IMR-90 (cell line): ENCODE results near the gene OCLN. TPM values are rescaled to one million over a fixed set of nuclear protein-coding genes. Genes with fewer than 3 reads are reported as not detected.

ENCODE experiments used
- ATAC-seq: fragments of 200-7000 bp; cut with Tn5 transposase; 2 replicates; pipeline ENCODE4 v1.9.1; 2020; ENCODE audit warnings: low read depth, mild to moderate bottlenecking, moderate library complexity
- BruUV-seq: library from RNA; stranded (reverse); fragments of 400-500 nt; replicated peaks from 2 replicates; lab custom pipeline; 2021; lab: Mats Ljungman, UMichigan
- CTCF ChIA-PET: fragments of 300-600 bp; formaldehyde crosslinking; extraction: SDS; loops from one replicate; lab custom pipeline; 2021; ENCODE audit warnings: antibody characterized with exemption; lab: Yijun Ruan, JAX
- POLR2A ChIA-PET: fragments of 300-600 bp; sonication (Branson Sonifier 250); formaldehyde crosslinking; loops from one replicate; lab custom pipeline; 2022; ENCODE audit warnings: antibody characterized with exemption; ENCODE audit not compliant: unreplicated experiment; lab: Charles Lee
- DNase-seq: peaks from one replicate; pipeline ENCODE4 v3.0.0; 2013
- H2AFZ ChIP-seq: replicated peaks from 2 replicates; pipeline ENCODE3; 2013; ENCODE audit warnings: low read length, mild to moderate bottlenecking; ENCODE audit not compliant: poor library complexity
- H2AK5ac ChIP-seq: 2 replicates; pipeline ENCODE4 v1.6.1; 2013; ENCODE audit warnings: low read depth, low read length, inconsistent platforms
- H2AK9ac ChIP-seq: replicated peaks from 2 replicates; pipeline ENCODE3; 2013; ENCODE audit warnings: mild to moderate bottlenecking, low read depth, low read length, moderate library complexity; ENCODE audit not compliant: poor library complexity
- H2BK120ac ChIP-seq: 2 replicates; pipeline ENCODE4 v1.6.1; 2013; ENCODE audit warnings: low read depth, low read length, inconsistent platforms
- H2BK15ac ChIP-seq: 3 replicates; pipeline ENCODE4 v1.6.1; 2013; ENCODE audit warnings: low read depth, low read length, inconsistent platforms
- H2BK20ac ChIP-seq: 2 replicates; pipeline ENCODE4 v1.6.1; 2013; ENCODE audit warnings: low read depth, mild to moderate bottlenecking, inconsistent platforms, low read length, moderate library complexity
- H2BK5ac ChIP-seq: 2 replicates; pipeline ENCODE4 v1.6.1; 2013; ENCODE audit warnings: mild to moderate bottlenecking, low read depth, low read length, inconsistent platforms; ENCODE audit not compliant: poor library complexity, severe bottlenecking
- H3K14ac ChIP-seq: replicated peaks from 2 replicates; pipeline ENCODE4 v1.6.1; 2013; ENCODE audit warnings: low read depth, low read length, inconsistent platforms
- H3K18ac ChIP-seq: 2 replicates; pipeline ENCODE4 v1.6.1; 2013; ENCODE audit warnings: low read depth, low read length, control low read depth
- H3K23ac ChIP-seq: 2 replicates; pipeline ENCODE4 v1.6.1; 2013; ENCODE audit warnings: low read depth, low read length, inconsistent platforms
- H3K27ac ChIP-seq: 2 replicates; pipeline ENCODE4 v1.5.1; 2013; ENCODE audit warnings: mild to moderate bottlenecking, control low read depth, low read length; ENCODE audit not compliant: insufficient read depth
- H3K27me3 ChIP-seq: 2 replicates; pipeline ENCODE4 v1.6.1; 2013; ENCODE audit warnings: low read length; ENCODE audit not compliant: control insufficient read depth, insufficient read depth
- H3K36me3 ChIP-seq: 2 replicates; pipeline ENCODE4 v1.6.1; 2013; ENCODE audit warnings: low read length, mixed read lengths; ENCODE audit not compliant: control insufficient read depth, insufficient read depth
- H3K4ac ChIP-seq: 2 replicates; pipeline ENCODE4 v1.6.1; 2013; ENCODE audit warnings: low read depth, low read length, inconsistent platforms
- H3K4me1 ChIP-seq: 2 replicates; pipeline ENCODE4 v1.6.1; 2013; ENCODE audit warnings: low read length, mixed read lengths; ENCODE audit not compliant: control insufficient read depth, insufficient read depth
- H3K4me2 ChIP-seq: 2 replicates; pipeline ENCODE4 v1.6.1; 2013; ENCODE audit warnings: low read depth, mild to moderate bottlenecking, control low read depth, low read length, moderate library complexity
- H3K4me3 ChIP-seq: 2 replicates; pipeline ENCODE4 v1.5.1; 2013; ENCODE audit warnings: low read depth, mild to moderate bottlenecking, control low read depth, low read length, moderate library complexity; ENCODE audit not compliant: insufficient read depth
- H3K56ac ChIP-seq: 2 replicates; pipeline ENCODE4 v1.6.1; 2013; ENCODE audit warnings: low read length, inconsistent platforms; ENCODE audit not compliant: insufficient read depth; ENCODE audit errors: extremely low read depth
- H3K79me1 ChIP-seq, 2 experiments: 2 replicates each; pipeline ENCODE4 v1.6.1; 2013; ENCODE audit warnings: low read length in 2 of 2, inconsistent platforms in 1 of 2, low read depth in 1 of 2
- H3K9ac ChIP-seq: 2 replicates; pipeline ENCODE4 v1.6.1; 2013; ENCODE audit warnings: low read depth, low read length, control low read depth
- H3K9me1 ChIP-seq: 2 replicates; pipeline ENCODE4 v1.6.1; 2013; ENCODE audit warnings: low read length, inconsistent platforms; ENCODE audit not compliant: insufficient read depth
- H3K9me3 ChIP-seq: 2 replicates; pipeline ENCODE4 v1.6.1; 2013; ENCODE audit warnings: low read length; ENCODE audit not compliant: control insufficient read depth, insufficient read depth
- H4K20me1 ChIP-seq: 2 replicates; pipeline ENCODE4 v1.6.1; 2013; ENCODE audit warnings: low read length, inconsistent platforms; ENCODE audit not compliant: insufficient read depth
- H4K5ac ChIP-seq: 2 replicates; pipeline ENCODE4 v1.6.1; 2013; ENCODE audit warnings: mild to moderate bottlenecking, low read depth, low read length, control low read depth
- H4K8ac ChIP-seq, 2 experiments: 2 replicates each; pipeline ENCODE4 v1.6.1; 2013; ENCODE audit warnings: low read depth in 2 of 2, low read length in 2 of 2, control low read depth in 1 of 2, inconsistent platforms in 1 of 2
- H4K91ac ChIP-seq: 2 replicates; pipeline ENCODE4 v1.6.1; 2013; ENCODE audit warnings: low read depth, low read length, inconsistent platforms; ENCODE audit not compliant: insufficient read depth
- MXI1 ChIP-seq: IDR thresholded peaks from 2 replicates; pipeline ENCODE4 v1.6.1; 2012; ENCODE audit warnings: low read depth, mild to moderate bottlenecking, low read length, moderate library complexity, borderline replicate concordance
- WGBS, 2 experiments: methylation state at CpG; one replicate each; pipeline versions ENCODE4 v1.1.5 to v1.1.7; 2013; ENCODE audit warnings: missing lambda C conversion rate in 2 of 2; ENCODE audit not compliant: insufficient read length in 1 of 2; ENCODE audit errors: extremely low coverage in 2 of 2; 5-methylcytosine and 5-hydroxymethylcytosine counted together
- dilution Hi-C: fragments of 300-500 bp; cut with HindIII; formaldehyde crosslinking; loops from one replicate; pipeline ENCODE4 v1.14.3; 2018; ENCODE audit warnings: low sequenced_read_pairs; ENCODE audit not compliant: unreplicated experiment
- in situ Hi-C: fragments of 300-500 bp; cut with MboI; formaldehyde crosslinking; loops from 3 replicates; pipeline ENCODE4 v1.14.3; 2019; ENCODE audit warnings: low sequenced_read_pairs, inconsistent platforms, mixed read lengths
- intact Hi-C: fragments of 100-400 bp; cut with micrococcal nuclease; formaldehyde crosslinking; loops from 2 replicates; pipeline ENCODE4 v1.10.0; 2022
- polyA plus RNA-seq, 3 experiments: library from polyadenylated mRNA; depleted of rRNA; stranded (reverse); fragments of >200 nt; gene quantifications; 2 replicates each; pipeline ENCODE4 v1.2.3, GENCODE V29; 2012; ENCODE audit warnings: low replicate concordance in 1 of 3
- total RNA-seq: library from RNA; depleted of rRNA; stranded (reverse); fragments of >200 nt; gene quantifications from 2 replicates; pipeline ENCODE4 v1.2.3, GENCODE V29; 2012

The OCLN gene
- total and polyA plus RNA-seq, 2 of the 4 experiments (the other 2 are of a cell fraction): 0.72 to 0.99 TPM

DNA sequence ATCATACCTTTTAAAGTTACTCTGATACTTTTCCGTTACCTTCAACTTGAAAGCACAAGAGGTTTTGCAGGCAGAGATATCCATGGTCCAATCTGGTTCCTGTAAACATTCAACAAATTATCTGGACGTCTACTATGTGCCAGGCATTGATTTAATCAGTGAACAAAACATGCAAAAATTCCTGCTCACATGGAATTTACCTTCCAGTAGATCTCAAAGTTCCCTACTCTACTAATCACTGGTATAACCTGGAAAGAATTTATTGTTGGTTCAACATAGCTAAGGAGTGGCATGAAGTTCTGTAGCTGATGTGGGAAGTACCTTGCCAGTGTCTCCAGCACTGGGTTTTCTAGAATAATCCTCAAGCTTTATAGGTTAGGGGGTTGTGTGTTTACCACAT is 9.8 kb downstream of the OCLN start:
- peak overlapping the region in 1 of 2 experiments; percentile 77; a peak in 3 of 4 replicates for H4K8ac ChIP-seq
- H3K9ac ChIP-seq: no peak overlapping the region
- H2BK15ac ChIP-seq: peak overlapping the region; percentile 71; the same call in 1 of the 3 replicates
- intact Hi-C loops: no loop called here
- H3K27ac ChIP-seq: no peak overlapping the region
- no peak overlapping the region for H3K4me3 ChIP-seq
- H2AFZ ChIP-seq: peak overlapping the region; percentile 79
- H2BK20ac ChIP-seq: peak overlapping the region; percentile 89
- H2BK5ac ChIP-seq: peak overlapping the region; percentile 81
- ChIA-PET POLR2A (no interaction called here), CTCF (no interaction called here)
- peak overlapping the region; percentile 74 for H2AK9ac ChIP-seq
- WGBS, 2 experiments: no CpG with 5 or more reads among the region's 2 CpGs
- peaks cover 10% of the 10 kb centered on the region for H3K9me1 ChIP-seq
- peaks cover 5% of the 10 kb centered on the region; the same call in 1 of the 2 replicates for H3K4me1 ChIP-seq
- in situ Hi-C loops: no loop called here
- dilution Hi-C loops: no loop called here
- peak overlapping the region; percentile 48; the same call in 1 of the 2 replicates for H4K5ac ChIP-seq
- peak overlapping the region; percentile 43; the same call in 1 of the 2 replicates for H4K91ac ChIP-seq
- H3K79me1 ChIP-seq: no peaks in the 10 kb centered on the region
- no TSS peak for BruUV-seq
- H3K4me2 ChIP-seq: peak overlapping the region; percentile 50; the same call in 1 of the 2 replicates
- peak overlapping the region; percentile 88 for H3K23ac ChIP-seq
- ATAC-seq: peak; percentile 48
- H2BK120ac ChIP-seq: peak overlapping the region; percentile 93
- no peaks in the 10 kb centered on the region for H4K20me1 ChIP-seq
- peak overlapping the region; percentile 88 for H3K4ac ChIP-seq
- no peaks in the 10 kb centered on the region for H3K36me3 ChIP-seq
- peak overlapping the region; percentile 82 for H3K14ac ChIP-seq
- DNase-seq: no peak
- H3K56ac ChIP-seq: no peak overlapping the region
- peak overlapping the region; percentile 71; the same call in 1 of the 2 replicates for H2AK5ac ChIP-seq
- no peaks in the 10 kb centered on the region for H3K27me3 ChIP-seq
- peak overlapping the region; percentile 70; the same call in 1 of the 2 replicates for H3K18ac ChIP-seq
- H3K9me3 ChIP-seq: no peaks in the 10 kb centered on the region
- no peak for TF ChIP-seq MXI1
